ENCODE results near the gene ARMCX5.

Gene ARMCX5

GRCh38 chrX:102599084-102599950 is at the start of gene ARMCX5:
Gene ARMCX5 (plus strand): TSS chrX:102599515. CDS start chrX:102602142, 2,627 bp downstream.
- DNase-seq = peak; percentile 52

GRCh38 chrX:102558607-102559006 is 40.7 kb upstream of the ARMCX5 start:
- no peak for DNase-seq

- DNase-seq = no peak
Measured at GRCh38 chrX:102560423-102561068, 38.8 kb upstream of the ARMCX5 start.

DNA sequence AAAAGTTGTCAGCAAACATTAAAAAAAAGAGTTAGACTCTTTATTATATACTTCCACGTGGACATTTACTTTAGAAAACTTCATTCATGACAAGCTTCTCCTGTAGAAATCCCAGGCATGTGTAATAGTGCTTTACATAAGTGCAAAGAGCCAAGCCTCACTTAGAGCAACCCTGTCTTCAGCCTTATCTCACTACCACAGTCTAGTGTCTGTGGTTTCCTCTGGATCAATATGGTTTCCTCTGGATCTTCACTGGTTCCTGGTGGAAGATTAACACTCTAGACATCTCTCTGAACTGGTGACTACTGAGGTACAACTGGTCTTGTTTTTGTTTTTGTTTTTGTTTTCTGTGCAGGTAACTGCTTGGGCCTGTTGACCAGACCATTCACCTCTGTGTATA is 18.4 kb upstream of the ARMCX5 start:
- no peak for DNase-seq

GRCh38 chrX:102593367-102593766 is 5.9 kb upstream of the ARMCX5 start:
- no peak for DNase-seq

GRCh38 chrX:102599951-102600579 is 750 bp downstream of the ARMCX5 start:
- DNase-seq = no peak

DNA sequence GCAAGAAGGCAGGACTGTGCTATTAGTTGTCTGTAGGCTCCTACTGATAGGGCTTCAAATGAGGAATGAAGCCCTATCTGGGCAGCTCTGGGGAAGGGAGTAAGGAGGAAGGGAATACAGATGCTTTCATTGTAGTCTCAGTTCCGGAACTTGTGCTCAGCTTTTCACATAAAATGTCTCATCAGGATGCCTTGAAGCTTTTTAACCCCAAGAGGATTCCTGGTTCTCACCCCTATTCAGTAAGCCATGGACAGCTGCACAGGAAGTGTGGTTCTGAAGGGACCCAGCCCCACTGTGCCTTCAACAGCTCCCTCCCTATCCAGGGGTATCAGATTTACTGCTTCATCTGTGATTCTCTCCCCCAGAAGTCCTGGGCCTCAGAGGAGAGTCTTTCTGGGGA is 5.0 kb downstream of the ARMCX5 start:
- no peak for DNase-seq

- DNase-seq = no peak
Measured at GRCh38 chrX:102606115-102606514, 6.8 kb downstream of the ARMCX5 start.

DNA sequence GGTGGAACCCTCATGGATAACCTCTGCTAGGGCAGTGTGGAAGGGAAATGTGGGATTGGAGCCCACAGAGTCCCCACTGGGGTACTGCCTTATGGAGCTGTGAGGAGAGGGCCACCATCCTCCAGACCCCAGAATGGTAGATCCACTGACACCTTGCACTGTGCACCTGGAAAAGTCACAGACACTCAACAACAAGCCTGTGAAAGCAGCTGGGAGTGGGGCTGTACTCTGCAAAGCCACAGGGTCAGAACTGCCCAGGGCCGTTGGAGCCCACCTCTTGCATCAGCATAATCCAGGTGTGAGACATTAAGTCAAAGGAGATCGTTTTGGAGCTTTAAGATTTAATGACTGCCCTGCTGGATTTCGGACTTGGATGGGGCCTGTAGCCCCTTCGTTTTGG is 11.6 kb downstream of the ARMCX5 start:
- no peak for DNase-seq

DNA sequence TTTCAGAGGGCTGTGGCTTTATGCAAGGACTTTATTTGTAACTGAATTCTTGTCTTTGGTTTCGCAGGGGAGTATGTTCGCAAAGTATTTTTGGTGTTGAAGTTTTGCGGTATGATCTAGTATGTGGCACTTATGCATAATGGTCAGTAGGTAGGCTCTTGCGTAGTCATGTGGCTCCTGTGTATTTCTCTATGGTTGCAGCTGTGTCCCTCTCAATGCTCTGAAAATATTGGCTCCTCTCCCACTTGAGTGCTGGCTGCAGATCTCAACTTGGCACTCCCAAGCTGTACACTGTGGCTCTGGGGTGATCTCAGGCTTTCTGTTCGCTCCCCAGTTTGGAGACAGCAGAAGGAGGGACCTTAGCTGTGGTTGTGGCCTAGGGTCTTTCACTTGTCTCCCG is 24.8 kb downstream of the ARMCX5 start:
- DNase-seq = no peak

DNA sequence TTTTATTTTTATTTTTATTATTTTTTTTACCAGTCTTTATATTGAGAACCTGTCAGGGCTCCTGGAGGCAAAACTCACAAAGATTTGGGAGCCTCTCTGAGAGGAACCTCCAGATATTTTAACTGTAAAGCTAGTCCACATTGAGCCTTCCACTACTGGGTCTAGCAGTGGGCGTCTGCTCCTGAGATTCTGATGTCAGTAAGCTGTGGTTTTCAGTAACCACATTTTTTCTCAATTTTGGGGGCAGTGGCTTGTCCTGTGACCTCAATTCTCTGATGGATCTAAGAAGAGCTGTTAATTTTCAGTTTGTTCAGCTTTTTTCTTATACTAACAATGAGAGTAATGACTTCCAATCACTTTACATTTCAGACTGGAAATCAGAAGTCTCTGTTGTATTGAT is 28.3 kb downstream of the ARMCX5 start:
- no peak for DNase-seq

DNA sequence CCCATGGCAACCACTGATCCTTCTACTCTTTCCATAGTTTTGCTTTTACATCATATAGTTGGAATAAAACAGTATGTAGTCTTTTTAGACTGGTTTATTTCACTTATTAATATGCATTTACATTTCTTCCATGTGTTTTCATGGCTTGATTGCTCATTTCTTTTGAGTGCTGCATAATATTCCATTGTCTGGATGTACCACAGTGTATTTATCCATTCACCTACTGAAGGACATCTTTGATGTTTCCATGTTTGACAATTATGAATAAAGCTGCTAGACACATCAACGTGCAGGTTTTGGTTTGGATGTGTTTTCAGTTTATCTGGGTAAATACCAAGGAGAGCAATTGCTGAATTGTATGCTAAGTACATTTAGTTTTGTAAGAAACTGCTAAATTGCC is 38.2 kb downstream of the ARMCX5 start:
- no peak for DNase-seq

DNA sequence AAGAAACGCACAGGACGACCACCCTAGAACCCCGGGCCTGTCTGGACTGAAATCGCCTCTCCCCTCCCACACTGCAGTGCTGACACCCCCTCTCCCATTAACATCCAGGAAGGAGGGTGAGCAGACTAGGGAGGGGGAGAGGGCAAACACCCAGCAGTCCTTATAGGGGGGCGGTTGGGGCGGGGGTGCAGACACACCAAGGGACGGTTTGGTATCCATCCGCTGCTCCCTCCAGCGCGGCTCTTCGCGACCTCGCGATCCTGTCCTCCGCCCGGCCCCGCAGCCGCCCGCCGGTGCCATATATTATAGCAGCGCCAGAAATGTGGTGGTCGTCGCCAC is 51.6 kb downstream of the ARMCX5 start:
- no peak for DNase-seq

GRCh38 chrX:102651242-102652011 is 52.1 kb downstream of the ARMCX5 start, which contains the start of gene GPRASP1:
Gene GPRASP1 (plus strand): TSS chrX:102651483. CDS start chrX:102653914, 2,431 bp downstream.
- peak; percentile 47 for DNase-seq

- peak; percentile 40 for DNase-seq
Measured at GRCh38 chrX:102652031-102652688, 52.8 kb downstream of the ARMCX5 start.
